SJSA1 (cell line): ENCODE results near the gene ATP6V0A4. TPM values are rescaled to one million over a fixed set of nuclear protein-coding genes. Genes with fewer than 3 reads are reported as not detected.

ENCODE experiments used
- DNase-seq, 2 experiments: peaks; one replicate each; pipeline ENCODE4 v3.0.0-alpha.2; 2015 to 2020; ENCODE audit warnings: low spot score in 2 of 2, low read depth in 1 of 2
- H3K27ac ChIP-seq: fragments of 250-450 bp; sonication (Bioruptor Pico); 2 replicates; pipeline ENCODE4 v1.5.1; 2020; ENCODE audit warnings: mild to moderate bottlenecking, moderate library complexity
- H3K27me3 ChIP-seq: fragments of 250-450 bp; sonication (Bioruptor Pico); replicated peaks from 2 replicates; pipeline ENCODE4 v1.5.1; 2020; ENCODE audit warnings: mild to moderate bottlenecking, moderate library complexity
- H3K36me3 ChIP-seq: fragments of 250-450 bp; sonication (Bioruptor Pico); 2 replicates; pipeline ENCODE4 v1.5.1; 2020; ENCODE audit warnings: mild to moderate bottlenecking
- H3K4me1 ChIP-seq: fragments of 250-450 bp; sonication (Bioruptor Pico); replicated peaks from 2 replicates; pipeline ENCODE4 v1.6.1; 2021; ENCODE audit warnings: mild to moderate bottlenecking
- H3K4me3 ChIP-seq: fragments of 250-450 bp; sonication (Bioruptor Pico); 2 replicates; pipeline ENCODE4 v1.5.1; 2020; ENCODE audit warnings: mild to moderate bottlenecking
- H3K9me3 ChIP-seq: fragments of 250-450 bp; sonication (Bioruptor Pico); replicated peaks from 2 replicates; pipeline ENCODE4 v1.5.1; 2020; ENCODE audit warnings: mild to moderate bottlenecking
- total RNA-seq: library from RNA; depleted of rRNA; stranded (reverse); fragments of >200 nt; shearing (Covaris generic); gene quantifications from 2 replicates; pipeline ENCODE4 v1.2.3, GENCODE V29; 2014

The ATP6V0A4 gene
- total RNA-seq, 1 experiment from 2014 or later, result 0.21 TPM

GRCh38 chr7:138796038-138796615, 1.9 kb downstream of the ATP6V0A4 start:
- DNase-seq, result no peak
- Histone ChIP-seq H3K36me3 (no peaks in the 10 kb centered on the region), H3K27ac (no peak overlapping the region), H3K9me3 (no peaks in the 10 kb centered on the region), H3K27me3 (no peaks in the 10 kb centered on the region), H3K4me1 (no peaks in the 10 kb centered on the region), H3K4me3 (no peak overlapping the region)

GRCh38 chr7:138785587-138786437, 12.2 kb downstream of the ATP6V0A4 start:
- DNase-seq, result peak in 1 of 2 experiments; percentile 15
- no peaks in the 10 kb centered on the region for H3K9me3 ChIP-seq

GRCh38 chr7:138784692-138785091, 13.3 kb downstream of the ATP6V0A4 start:
- Histone ChIP-seq H3K9me3 (no peaks in the 10 kb centered on the region), H3K4me3 (no peak overlapping the region), H3K27ac (no peak overlapping the region), H3K4me1 (no peaks in the 10 kb centered on the region; the same call in 1 of the 2 replicates), H3K36me3 (no peaks in the 10 kb centered on the region), H3K27me3 (no peaks in the 10 kb centered on the region)
- DNase-seq, result no peak

More at GRCh38 chr7:138785587-138786437, 12.2 kb downstream of the ATP6V0A4 start:
- H3K36me3 ChIP-seq, result no peaks in the 10 kb centered on the region
- no peaks in the 10 kb centered on the region for H3K27me3 ChIP-seq
- no peak overlapping the region for H3K4me3 ChIP-seq
- no peak overlapping the region for H3K27ac ChIP-seq
- no peaks in the 10 kb centered on the region; the same call in 1 of the 2 replicates for H3K4me1 ChIP-seq

- Histone ChIP-seq H3K9me3 (no peaks in the 10 kb centered on the region), H3K27ac (no peak overlapping the region), H3K27me3 (no peaks in the 10 kb centered on the region), H3K4me3 (no peak overlapping the region), H3K4me1 (no peaks in the 10 kb centered on the region; the same call in 1 of the 2 replicates), H3K36me3 (no peaks in the 10 kb centered on the region)
- DNase-seq, result no peak
Measured at GRCh38 chr7:138781004-138781403, 17.0 kb downstream of the ATP6V0A4 start.

GRCh38 chr7:138776166-138776833, 21.7 kb downstream of the ATP6V0A4 start:
- H3K4me1 ChIP-seq, result no peaks in the 10 kb centered on the region
- no peak for DNase-seq
- H3K4me3 ChIP-seq, result no peak overlapping the region
- H3K27me3 ChIP-seq, result no peaks in the 10 kb centered on the region
- H3K9me3 ChIP-seq, result no peaks in the 10 kb centered on the region
- H3K27ac ChIP-seq, result no peak overlapping the region
- no peaks in the 10 kb centered on the region for H3K36me3 ChIP-seq

GRCh38 chr7:138773817-138774216, 24.2 kb downstream of the ATP6V0A4 start:
- Histone ChIP-seq H3K4me3 (no peak overlapping the region), H3K36me3 (no peaks in the 10 kb centered on the region), H3K27ac (no peak overlapping the region), H3K9me3 (no peaks in the 10 kb centered on the region), H3K4me1 (no peaks in the 10 kb centered on the region), H3K27me3 (no peaks in the 10 kb centered on the region)
- no peak for DNase-seq

- Histone ChIP-seq H3K4me1 (no peaks in the 10 kb centered on the region), H3K36me3 (no peaks in the 10 kb centered on the region), H3K9me3 (no peaks in the 10 kb centered on the region), H3K27ac (no peak overlapping the region), H3K4me3 (no peak overlapping the region), H3K27me3 (no peaks in the 10 kb centered on the region)
- DNase-seq, result no peak
Measured at GRCh38 chr7:138773176-138773575, 24.8 kb downstream of the ATP6V0A4 start.

GRCh38 chr7:138770904-138771303, 27.1 kb downstream of the ATP6V0A4 start:
- Histone ChIP-seq H3K27me3 (no peaks in the 10 kb centered on the region), H3K27ac (no peak overlapping the region), H3K36me3 (no peaks in the 10 kb centered on the region), H3K4me1 (no peaks in the 10 kb centered on the region), H3K4me3 (no peak overlapping the region), H3K9me3 (no peaks in the 10 kb centered on the region)
- DNase-seq, result no peak

- Histone ChIP-seq H3K9me3 (no peaks in the 10 kb centered on the region), H3K4me3 (no peak overlapping the region), H3K27me3 (no peaks in the 10 kb centered on the region), H3K4me1 (no peaks in the 10 kb centered on the region), H3K27ac (no peak overlapping the region), H3K36me3 (no peaks in the 10 kb centered on the region)
- DNase-seq, result no peak
Measured at GRCh38 chr7:138768241-138768640, 29.8 kb downstream of the ATP6V0A4 start.

GRCh38 chr7:138756591-138757242, 41.3 kb downstream of the ATP6V0A4 start:
- Histone ChIP-seq H3K27me3 (no peaks in the 10 kb centered on the region), H3K4me1 (no peaks in the 10 kb centered on the region), H3K4me3 (no peak overlapping the region), H3K27ac (no peak overlapping the region), H3K9me3 (no peaks in the 10 kb centered on the region), H3K36me3 (no peaks in the 10 kb centered on the region)
- no peak for DNase-seq

- Histone ChIP-seq H3K4me1 (no peaks in the 10 kb centered on the region), H3K27ac (no peak overlapping the region), H3K36me3 (no peaks in the 10 kb centered on the region), H3K27me3 (no peaks in the 10 kb centered on the region), H3K4me3 (no peak overlapping the region), H3K9me3 (no peaks in the 10 kb centered on the region)
- DNase-seq, result no peak
Measured at GRCh38 chr7:138755842-138756590, 42.0 kb downstream of the ATP6V0A4 start.

- Histone ChIP-seq H3K4me3 (no peak overlapping the region), H3K36me3 (no peaks in the 10 kb centered on the region), H3K9me3 (no peaks in the 10 kb centered on the region), H3K27ac (no peak overlapping the region), H3K4me1 (no peaks in the 10 kb centered on the region), H3K27me3 (no peaks in the 10 kb centered on the region)
- DNase-seq, result no peak
Measured at GRCh38 chr7:138755331-138755747, 42.7 kb downstream of the ATP6V0A4 start.

GRCh38 chr7:138753610-138754009, 44.4 kb downstream of the ATP6V0A4 start:
- no peak overlapping the region for H3K27ac ChIP-seq
- H3K36me3 ChIP-seq, result no peaks in the 10 kb centered on the region
- H3K4me3 ChIP-seq, result no peak overlapping the region
- no peaks in the 10 kb centered on the region for H3K9me3 ChIP-seq
- no peaks in the 10 kb centered on the region for H3K27me3 ChIP-seq
- no peak for DNase-seq
- no peaks in the 10 kb centered on the region for H3K4me1 ChIP-seq
